IMR-90 (cell line): ENCODE measurements around the gene PPP1CA.

Experiments
- BHLHE40 ChIP-seq: fragments of 150-350 bp; IDR thresholded peaks from 2 replicates; pipeline ENCODE4 v1.6.1; 2016; ENCODE audit warnings: mild to moderate bottlenecking, low read depth, low read length
- CEBPB ChIP-seq: IDR thresholded peaks from 2 replicates; pipeline ENCODE4 v1.6.1; 2012; ENCODE audit warnings: low read depth, low read length, improper control_type of control experiment
- CHD1 ChIP-seq: IDR thresholded peaks from 2 replicates; pipeline ENCODE4 v1.6.1; 2012; ENCODE audit warnings: low read depth, low read length, improper control_type of control experiment
- MAFK ChIP-seq: IDR thresholded peaks from 2 replicates; pipeline ENCODE4 v1.6.1; 2012; ENCODE audit warnings: low read depth, low read length, improper control_type of control experiment
- MXI1 ChIP-seq: IDR thresholded peaks from 2 replicates; pipeline ENCODE4 v1.6.1; 2012; ENCODE audit warnings: low read depth, mild to moderate bottlenecking, low read length, moderate library complexity, borderline replicate concordance
- NFE2L2 ChIP-seq: fragments of 150-350 bp; IDR thresholded peaks from 2 replicates; pipeline ENCODE4 v1.6.1; 2016; ENCODE audit warnings: low read depth, mild to moderate bottlenecking, low read length
- POLR2A ChIP-seq: IDR thresholded peaks from 2 replicates; pipeline ENCODE4 v1.6.1; 2012; ENCODE audit warnings: mild to moderate bottlenecking, low read depth, low read length
- RAD21 ChIP-seq: IDR thresholded peaks from 2 replicates; pipeline ENCODE4 v1.6.1; 2012; ENCODE audit warnings: low read length, improper control_type of control experiment
- RFX5 ChIP-seq: IDR thresholded peaks from 2 replicates; pipeline ENCODE4 v1.8.0; 2012; ENCODE audit warnings: low read depth, mild to moderate bottlenecking, low read length, moderate library complexity
- SMC3 ChIP-seq: fragments of 150-350 bp; IDR thresholded peaks from 2 replicates; pipeline ENCODE4 v1.6.1; 2016; ENCODE audit warnings: low read depth, mild to moderate bottlenecking, antibody characterized with exemption, low read length, moderate library complexity
- TF ChIP-seq, protein P1 (sequence below): conservative IDR thresholded peaks from 2 replicates; pipeline ENCODE4 v1.5.1; 2012; ENCODE audit warnings: mild to moderate bottlenecking, low read depth, low read length, improper control_type of control experiment

DNA sequence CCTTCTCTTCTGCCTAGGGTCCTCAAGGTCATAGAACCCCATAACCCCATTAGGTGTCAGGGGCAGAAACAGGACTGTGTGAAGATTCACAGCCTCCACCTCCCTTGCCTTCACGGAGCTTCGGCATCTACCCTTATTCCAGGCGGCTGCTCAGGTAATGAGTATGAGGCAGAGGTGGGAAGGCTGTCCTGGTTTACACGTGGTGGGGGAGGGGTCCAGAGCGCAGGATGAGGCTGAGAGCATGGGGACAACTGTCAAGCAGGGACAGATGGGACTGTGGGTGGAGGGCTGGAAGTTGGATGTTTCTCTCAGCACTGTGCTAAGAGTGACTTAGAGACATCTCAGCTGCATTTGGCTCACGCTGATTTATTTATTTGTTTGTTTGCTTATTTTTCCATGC lies 14.1 kb downstream of the PPP1CA start:
- TF ChIP-seq POLR2A (no peak), BHLHE40 (no peak), RAD21 (no peak), CEBPB (no peak), MXI1 (no peak), RFX5 (no peak), MAFK (no peak), SMC3 (no peak), NFE2L2 (no peak), CHD1 (no peak)
- TF ChIP-seq, protein P1, sequence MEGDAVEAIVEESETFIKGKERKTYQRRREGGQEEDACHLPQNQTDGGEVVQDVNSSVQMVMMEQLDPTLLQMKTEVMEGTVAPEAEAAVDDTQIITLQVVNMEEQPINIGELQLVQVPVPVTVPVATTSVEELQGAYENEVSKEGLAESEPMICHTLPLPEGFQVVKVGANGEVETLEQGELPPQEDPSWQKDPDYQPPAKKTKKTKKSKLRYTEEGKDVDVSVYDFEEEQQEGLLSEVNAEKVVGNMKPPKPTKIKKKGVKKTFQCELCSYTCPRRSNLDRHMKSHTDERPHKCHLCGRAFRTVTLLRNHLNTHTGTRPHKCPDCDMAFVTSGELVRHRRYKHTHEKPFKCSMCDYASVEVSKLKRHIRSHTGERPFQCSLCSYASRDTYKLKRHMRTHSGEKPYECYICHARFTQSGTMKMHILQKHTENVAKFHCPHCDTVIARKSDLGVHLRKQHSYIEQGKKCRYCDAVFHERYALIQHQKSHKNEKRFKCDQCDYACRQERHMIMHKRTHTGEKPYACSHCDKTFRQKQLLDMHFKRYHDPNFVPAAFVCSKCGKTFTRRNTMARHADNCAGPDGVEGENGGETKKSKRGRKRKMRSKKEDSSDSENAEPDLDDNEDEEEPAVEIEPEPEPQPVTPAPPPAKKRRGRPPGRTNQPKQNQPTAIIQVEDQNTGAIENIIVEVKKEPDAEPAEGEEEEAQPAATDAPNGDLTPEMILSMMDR: no peak
